Epithelial cell of proximal tubule (primary cell): ENCODE results near the gene KBTBD13. TPM values are rescaled to one million over a fixed set of nuclear protein-coding genes. Genes with fewer than 3 reads are reported as not detected.
A peak's percentile ranks its signal among the peaks of the same experiment; 100 is the strongest.

Experiments
- DNase-seq: peaks from one replicate; pipeline ENCODE4 v3.0.0-alpha.2; 2011; ENCODE audit warnings: low read depth
- H3K4me3 ChIP-seq: 2 replicates; pipeline ENCODE4 v1.5.1; 2011; ENCODE audit warnings: low read depth, mild to moderate bottlenecking, low read length
- CTCF ChIP-seq: conservative IDR thresholded peaks from 2 replicates; pipeline ENCODE4 v1.5.1; 2012; ENCODE audit warnings: low read depth, mild to moderate bottlenecking, low read length
- total RNA-seq: library from RNA; depleted of rRNA; stranded (reverse); fragments of >200 nt; gene quantifications from 2 replicates; pipeline ENCODE4 v1.2.3, GENCODE V29; 2015

The KBTBD13 gene
- total RNA-seq, 1 donor from 2014 or later: not detected

- no peak overlapping the region for H3K4me3 ChIP-seq
- no peak for DNase-seq
- peak; percentile 26 for TF ChIP-seq CTCF
These were observed 6.7 kb downstream of the KBTBD13 start for GRCh38 chr15:65083262-65083701.

GRCh38 chr15:65084500-65085206 lies 8.1 kb downstream of the KBTBD13 start:
- no peak overlapping the region for H3K4me3 ChIP-seq
- no peak for DNase-seq

GRCh38 chr15:65085207-65085753 lies 8.7 kb downstream of the KBTBD13 start:
- no peak overlapping the region for H3K4me3 ChIP-seq
- DNase-seq: no peak
- TF ChIP-seq CTCF: no peak

More at GRCh38 chr15:65084500-65085206, 8.1 kb downstream of the KBTBD13 start:
- no peak for TF ChIP-seq CTCF

GRCh38 chr15:65085990-65086679 lies 9.6 kb downstream of the KBTBD13 start:
- no peak overlapping the region for H3K4me3 ChIP-seq
- peak; percentile 74 for TF ChIP-seq CTCF
- DNase-seq: no peak

GRCh38 chr15:65086680-65087111 lies 10.2 kb downstream of the KBTBD13 start:
- no peak overlapping the region for H3K4me3 ChIP-seq
- no peak for DNase-seq
- TF ChIP-seq CTCF: no peak

GRCh38 chr15:65087411-65087810 lies 10.9 kb downstream of the KBTBD13 start:
- TF ChIP-seq CTCF: no peak
- no peak overlapping the region for H3K4me3 ChIP-seq
- DNase-seq: no peak
